AG04450 (cell line): ENCODE data around the gene ATP6V0E1. TPM values are rescaled to one million over a fixed set of nuclear protein-coding genes. Genes with fewer than 3 reads are reported as not detected.
"Not testable (repeated sequence)": the region's sequence is repeated elsewhere in the genome, so short reads cannot be mapped to it uniquely, and the experiment has no call there.

Source experiments
- CTCF ChIA-PET: fragments of 300-600, 350-600 bp; formaldehyde crosslinking; extraction: SDS; loops from one replicate; lab custom pipeline; 2022; ENCODE audit warnings: antibody characterized with exemption, inconsistent platforms; lab: Charles Lee
- POLR2A ChIA-PET: fragments of 350-600 bp; formaldehyde crosslinking; extraction: SDS; loops from one replicate; lab custom pipeline; 2021; ENCODE audit warnings: antibody characterized with exemption, inconsistent platforms; lab: Yijun Ruan, JAX
- DNase-seq: peaks from one replicate; pipeline ENCODE4 v3.0.0-alpha.2; 2011; ENCODE audit warnings: low read depth, low spot score
- H3K27ac ChIP-seq: one replicate; pipeline ENCODE4 v1.5.1; 2012; ENCODE audit warnings: low read depth, low read length, control low read depth
- H3K27me3 ChIP-seq: one replicate; pipeline ENCODE4 v1.6.0; 2012; ENCODE audit warnings: low read length; ENCODE audit not compliant: control insufficient read depth, insufficient read depth
- H3K4me3 ChIP-seq: 2 replicates; pipeline ENCODE4 v1.5.1; 2011; ENCODE audit warnings: mild to moderate bottlenecking, low read depth, low read length, control low read depth
- H3K9me3 ChIP-seq: 2 replicates; pipeline ENCODE4 v1.5.1; 2012; ENCODE audit warnings: low read length; ENCODE audit not compliant: control insufficient read depth, insufficient read depth
- CTCF ChIP-seq: IDR thresholded peaks from 2 replicates; pipeline ENCODE4 v1.5.1; 2011; ENCODE audit warnings: low read depth, low read length, control low read depth, inconsistent platforms
- polyA plus RNA-seq: library from polyadenylated mRNA; depleted of rRNA; stranded (reverse); fragments of >200 nt; gene quantifications from 2 replicates; pipeline ENCODE4 v1.2.3, GENCODE V29; 2011

The ATP6V0E1 gene
- polyA plus RNA-seq, 1 experiment, result 610 TPM

- ChIA-PET POLR2A (no interaction called here), CTCF (no interaction called here)
- TF ChIP-seq CTCF, result no peak
- H3K27ac ChIP-seq, result no peak overlapping the region
- H3K27me3 ChIP-seq, result no peaks in the 10 kb centered on the region
- no peak overlapping the region for H3K4me3 ChIP-seq
- H3K9me3 ChIP-seq, result no peaks in the 10 kb centered on the region; the same call in 1 of the 2 replicates
- no peak for DNase-seq
These were observed 37.1 kb downstream of the ATP6V0E1 start for GRCh38 chr5:173020643-173021042.

GRCh38 chr5:173025651-173026050 is 42.1 kb downstream of the ATP6V0E1 start:
- no peak overlapping the region for H3K4me3 ChIP-seq
- H3K9me3 ChIP-seq, result no peaks in the 10 kb centered on the region
- DNase-seq, result no peak
- no peaks in the 10 kb centered on the region for H3K27me3 ChIP-seq
- no peak for TF ChIP-seq CTCF
- no peak overlapping the region for H3K27ac ChIP-seq
- CTCF ChIA-PET, result interaction anchor here (0.6 kb wide), 1 partner anchor 67 kb away, joined by 3 read pairs; no protein-coding TSS in a partner anchor
- POLR2A ChIA-PET, result interaction anchor here (0.5 to 1.7 kb wide), 2 partner anchors 16 to 56 kb away, joined by 4 to 10 read pairs; no protein-coding TSS in a partner anchor

GRCh38 chr5:173027905-173028304 is 44.3 kb downstream of the ATP6V0E1 start:
- no peaks in the 10 kb centered on the region for H3K27me3 ChIP-seq

GRCh38 chr5:173028811-173029327 is 45.3 kb downstream of the ATP6V0E1 start:
- no peak for TF ChIP-seq CTCF
- no peak for DNase-seq
- ChIA-PET CTCF (interaction anchor here (1.0 kb wide), 1 partner anchor 29 kb away, joined by 3 read pairs; no protein-coding TSS in a partner anchor), POLR2A (interaction anchor here (0.7 to 1.1 kb wide), 2 partner anchors 14 to 40 kb away, joined by 3 to 4 read pairs; no protein-coding TSS in a partner anchor)
- H3K27ac ChIP-seq, result no peak overlapping the region
- no peaks in the 10 kb centered on the region for H3K27me3 ChIP-seq
- no peaks in the 10 kb centered on the region for H3K9me3 ChIP-seq
- no peak overlapping the region for H3K4me3 ChIP-seq

More at GRCh38 chr5:173027905-173028304, 44.3 kb downstream of the ATP6V0E1 start:
- Histone ChIP-seq H3K9me3 (no peaks in the 10 kb centered on the region), H3K4me3 (no peak overlapping the region), H3K27ac (no peak overlapping the region)
- no peak for DNase-seq
- CTCF ChIA-PET, result no interaction called here
- POLR2A ChIA-PET, result no interaction called here
- TF ChIP-seq CTCF, result no peak

- no peak overlapping the region for H3K4me3 ChIP-seq
- TF ChIP-seq CTCF, result no peak
- POLR2A ChIA-PET, result interaction anchor here (0.7 to 1.1 kb wide), 2 partner anchors 13 to 39 kb away, joined by 3 to 4 read pairs; no protein-coding TSS in a partner anchor
- no peaks in the 10 kb centered on the region for H3K27me3 ChIP-seq
- no peak for DNase-seq
- CTCF ChIA-PET, result interaction anchor here (1.0 kb wide), 1 partner anchor 28 kb away, joined by 3 read pairs; no protein-coding TSS in a partner anchor
- no peak overlapping the region for H3K27ac ChIP-seq
- H3K9me3 ChIP-seq, result no peaks in the 10 kb centered on the region
These were observed 45.9 kb downstream of the ATP6V0E1 start for GRCh38 chr5:173029499-173029921.

- H3K27ac ChIP-seq, POLR2A ChIA-PET, H3K4me3 ChIP-seq, H3K9me3 ChIP-seq, DNase-seq, H3K27me3 ChIP-seq: not testable (repeated sequence)
- CTCF ChIA-PET, result interaction anchor here (0.7 kb wide), 1 partner anchor 48 kb away, joined by 3 read pairs; no protein-coding TSS in a partner anchor
These were observed 48.5 kb downstream of the ATP6V0E1 start for GRCh38 chr5:173032096-173032495.
